ENCODE results near the gene ALPK1.

DNA sequence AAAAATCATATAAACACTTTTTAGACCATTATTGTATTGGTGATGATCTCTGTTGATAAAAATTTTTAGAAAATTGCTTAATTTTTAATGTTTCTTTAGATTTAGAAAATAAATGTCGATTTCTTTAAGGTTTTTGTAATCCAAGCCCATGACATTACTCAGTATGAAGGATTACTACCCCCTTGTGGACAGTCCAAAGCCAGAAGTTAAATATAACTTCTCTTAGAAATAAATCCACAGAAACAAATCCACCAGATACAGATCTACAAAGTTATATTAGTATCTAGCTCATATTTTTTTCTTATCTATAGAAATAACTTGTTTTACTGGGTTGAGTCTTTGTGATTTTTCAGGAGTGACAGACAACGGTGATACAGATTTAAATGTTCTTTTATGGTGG, 30.3 kb upstream of the ALPK1 start:
- TF ChIP-seq, protein P1, sequence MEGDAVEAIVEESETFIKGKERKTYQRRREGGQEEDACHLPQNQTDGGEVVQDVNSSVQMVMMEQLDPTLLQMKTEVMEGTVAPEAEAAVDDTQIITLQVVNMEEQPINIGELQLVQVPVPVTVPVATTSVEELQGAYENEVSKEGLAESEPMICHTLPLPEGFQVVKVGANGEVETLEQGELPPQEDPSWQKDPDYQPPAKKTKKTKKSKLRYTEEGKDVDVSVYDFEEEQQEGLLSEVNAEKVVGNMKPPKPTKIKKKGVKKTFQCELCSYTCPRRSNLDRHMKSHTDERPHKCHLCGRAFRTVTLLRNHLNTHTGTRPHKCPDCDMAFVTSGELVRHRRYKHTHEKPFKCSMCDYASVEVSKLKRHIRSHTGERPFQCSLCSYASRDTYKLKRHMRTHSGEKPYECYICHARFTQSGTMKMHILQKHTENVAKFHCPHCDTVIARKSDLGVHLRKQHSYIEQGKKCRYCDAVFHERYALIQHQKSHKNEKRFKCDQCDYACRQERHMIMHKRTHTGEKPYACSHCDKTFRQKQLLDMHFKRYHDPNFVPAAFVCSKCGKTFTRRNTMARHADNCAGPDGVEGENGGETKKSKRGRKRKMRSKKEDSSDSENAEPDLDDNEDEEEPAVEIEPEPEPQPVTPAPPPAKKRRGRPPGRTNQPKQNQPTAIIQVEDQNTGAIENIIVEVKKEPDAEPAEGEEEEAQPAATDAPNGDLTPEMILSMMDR (IDR thresholded peaks at IDR 0.05) = no peak
- TF ChIP-seq EP300 (IDR thresholded peaks at IDR 0.05) = no peak

Measured in sigmoid colon (tissue), 4 donors.